GM18498 (cell line): ENCODE results near the gene CSNK2A3.

ENCODE experiments used
- ATAC-seq: cut with Tn5 transposase; IDR thresholded peaks from one replicate; pipeline ENCODE4 v1.9.1; 2021; ENCODE audit warnings: mild to moderate bottlenecking, moderate library complexity; ENCODE audit not compliant: unreplicated experiment

CSNK2A3 gene

DNA sequence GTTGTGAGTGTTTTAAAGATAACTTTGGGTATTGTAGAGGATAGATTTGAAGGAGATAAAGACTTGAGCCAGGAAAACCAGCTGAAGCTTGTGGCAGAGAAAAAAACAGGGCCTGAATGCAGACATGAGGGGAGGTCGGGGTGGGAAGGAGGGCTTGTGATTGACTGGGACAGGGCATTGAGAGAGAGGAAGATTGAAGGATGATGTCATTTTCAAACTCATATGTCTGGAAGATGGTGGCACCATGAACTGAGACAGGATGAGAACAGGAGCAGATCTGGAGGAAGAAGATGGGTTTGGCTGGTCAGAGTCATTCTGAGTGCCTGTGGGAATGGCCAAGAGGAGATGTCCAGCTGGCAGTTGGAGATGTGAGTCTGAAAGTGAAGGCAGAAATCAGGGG is 14.7 kb downstream of the CSNK2A3 start:
- no peak for ATAC-seq

- ATAC-seq, result no peak
These were observed 16.4 kb downstream of the CSNK2A3 start for GRCh38 chr11:11336664-11337063.

DNA sequence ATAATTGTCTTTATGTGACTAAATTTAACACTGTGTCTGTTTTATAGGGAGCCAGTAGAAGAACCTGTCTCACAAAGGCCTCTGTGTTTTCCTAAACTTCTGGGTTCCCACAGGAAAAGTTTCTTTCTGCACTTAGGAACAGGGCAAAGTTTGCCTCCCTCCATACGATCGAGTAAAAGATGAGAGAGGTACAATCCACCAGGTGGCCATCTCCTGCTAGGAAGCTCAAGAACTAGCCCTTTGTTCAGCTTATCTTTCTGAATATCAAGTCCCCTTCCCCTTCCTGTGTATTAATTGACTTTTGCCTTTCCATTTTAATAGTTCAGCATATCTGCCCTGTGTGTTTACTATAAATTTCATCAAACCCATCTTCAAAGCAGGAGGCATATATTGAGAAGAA is 18.0 kb downstream of the CSNK2A3 start:
- no peak for ATAC-seq

DNA sequence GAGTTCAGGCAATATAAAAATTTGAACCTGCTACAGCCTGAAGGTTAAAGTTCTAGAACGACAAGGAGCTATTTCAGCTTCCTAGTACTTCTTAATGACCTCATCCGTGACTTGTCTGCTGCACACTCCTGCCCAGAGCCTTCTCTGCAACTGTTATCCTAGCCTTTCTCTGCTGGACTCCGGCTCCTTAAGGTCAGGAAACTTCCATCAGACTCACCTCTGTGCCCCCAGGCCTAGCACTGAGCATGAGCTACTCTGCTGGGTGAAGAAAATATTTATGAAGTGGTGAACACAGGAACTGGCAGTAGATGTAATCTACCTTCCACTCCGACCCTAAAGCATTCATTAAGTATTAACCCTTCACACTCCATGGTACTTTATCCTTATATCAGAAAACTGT is 18.4 kb downstream of the CSNK2A3 start:
- no peak for ATAC-seq

- no peak for ATAC-seq
These were observed 20.8 kb downstream of the CSNK2A3 start for GRCh38 chr11:11332141-11332710.

DNA sequence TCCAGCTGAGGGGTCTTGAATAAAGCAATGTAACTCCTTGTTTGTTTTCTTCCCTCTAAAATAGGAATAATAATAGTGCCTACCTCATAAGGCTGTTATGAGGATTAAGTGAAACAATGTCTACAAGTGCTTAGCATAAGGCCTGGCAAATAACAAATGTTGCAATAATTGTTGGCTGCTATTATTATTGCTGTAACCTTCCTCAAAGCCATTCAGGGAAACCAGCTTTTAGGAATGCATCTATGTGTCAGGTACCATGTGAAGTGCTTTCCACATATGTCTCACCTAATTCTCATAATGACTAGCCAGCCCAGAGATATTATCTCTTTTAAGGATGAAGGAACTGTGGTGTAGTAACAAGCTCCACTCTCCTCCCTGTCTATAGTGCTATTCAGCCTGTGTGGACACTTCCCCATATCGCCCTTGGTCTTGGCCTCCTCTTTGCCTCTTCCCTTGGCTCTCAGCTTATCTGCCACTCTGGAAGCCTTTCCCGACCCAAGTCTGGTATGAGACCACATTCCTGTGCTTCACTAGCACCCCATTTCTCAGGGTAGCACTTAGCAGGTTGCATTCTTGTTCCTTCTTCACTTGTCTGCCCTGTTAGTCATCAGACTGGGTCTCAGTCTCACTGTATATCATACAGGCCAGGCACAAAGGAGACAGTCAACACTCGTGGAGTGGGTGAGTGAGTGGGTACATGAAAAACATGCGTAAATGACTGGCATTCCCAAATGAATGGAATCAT is 23.8 kb downstream of the CSNK2A3 start:
- ATAC-seq, result no peak

DNA sequence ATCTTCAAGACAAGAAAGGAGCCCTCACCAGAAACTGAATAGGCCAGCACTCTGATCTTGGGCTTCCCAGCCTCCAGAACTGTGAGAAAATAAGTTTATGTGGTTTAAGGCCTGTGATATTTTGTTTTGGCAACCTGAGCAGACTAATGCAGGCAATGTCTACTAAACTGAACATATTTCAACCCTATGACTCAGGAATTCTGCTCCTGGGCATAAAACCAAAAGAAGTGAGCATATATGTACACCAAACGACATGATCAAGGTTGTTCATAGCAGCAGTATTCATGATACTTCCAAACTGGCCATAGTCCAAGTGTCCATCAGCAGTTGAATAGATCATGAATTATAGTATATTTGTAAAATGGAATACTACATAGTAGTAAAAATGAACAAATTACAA is 29.0 kb downstream of the CSNK2A3 start:
- ATAC-seq, result no peak

- ATAC-seq, result no peak
These were observed 30.9 kb downstream of the CSNK2A3 start for GRCh38 chr11:11322101-11322500.

- ATAC-seq, result no peak
These were observed 32.2 kb downstream of the CSNK2A3 start for GRCh38 chr11:11320825-11321224.

DNA sequence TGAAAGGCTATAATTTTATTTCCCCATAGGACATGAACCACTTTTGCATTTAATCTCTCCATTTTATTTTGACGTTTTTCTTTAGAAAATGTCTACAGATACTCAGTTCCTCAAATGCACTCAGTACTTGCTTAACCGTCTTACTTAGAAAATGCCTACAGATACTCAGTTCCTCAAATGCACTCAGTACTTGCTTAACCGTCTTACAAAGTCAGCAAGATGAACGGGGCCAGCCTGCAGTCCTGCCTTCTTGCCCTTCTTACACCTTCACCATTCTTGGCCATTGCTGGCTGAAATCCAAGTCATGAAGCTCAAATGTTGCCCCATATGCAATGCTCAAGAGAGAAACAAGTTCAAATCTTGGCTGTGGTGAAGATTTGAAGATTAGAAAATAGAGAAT is 34.1 kb downstream of the CSNK2A3 start:
- ATAC-seq, result no peak

DNA sequence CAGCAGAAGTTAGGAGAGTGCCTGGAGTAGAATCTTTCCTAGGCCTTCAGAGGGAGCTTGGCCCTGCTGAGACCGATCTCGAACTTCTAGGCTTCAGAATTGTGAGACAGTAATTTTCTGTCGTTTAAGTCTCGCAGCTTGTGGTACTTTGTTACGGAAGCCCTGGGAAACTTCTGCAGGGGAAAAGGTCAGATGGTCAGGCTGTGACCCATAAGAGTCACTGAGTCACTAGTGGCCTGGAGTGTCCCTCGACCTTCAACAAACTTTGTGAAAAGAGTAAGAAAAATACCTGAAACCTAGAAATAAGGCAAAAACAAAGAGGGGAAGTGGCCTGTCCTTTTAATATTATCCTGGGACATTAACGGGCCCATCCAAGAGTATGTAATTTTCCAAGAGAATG is 34.6 kb downstream of the CSNK2A3 start:
- ATAC-seq, result no peak

DNA sequence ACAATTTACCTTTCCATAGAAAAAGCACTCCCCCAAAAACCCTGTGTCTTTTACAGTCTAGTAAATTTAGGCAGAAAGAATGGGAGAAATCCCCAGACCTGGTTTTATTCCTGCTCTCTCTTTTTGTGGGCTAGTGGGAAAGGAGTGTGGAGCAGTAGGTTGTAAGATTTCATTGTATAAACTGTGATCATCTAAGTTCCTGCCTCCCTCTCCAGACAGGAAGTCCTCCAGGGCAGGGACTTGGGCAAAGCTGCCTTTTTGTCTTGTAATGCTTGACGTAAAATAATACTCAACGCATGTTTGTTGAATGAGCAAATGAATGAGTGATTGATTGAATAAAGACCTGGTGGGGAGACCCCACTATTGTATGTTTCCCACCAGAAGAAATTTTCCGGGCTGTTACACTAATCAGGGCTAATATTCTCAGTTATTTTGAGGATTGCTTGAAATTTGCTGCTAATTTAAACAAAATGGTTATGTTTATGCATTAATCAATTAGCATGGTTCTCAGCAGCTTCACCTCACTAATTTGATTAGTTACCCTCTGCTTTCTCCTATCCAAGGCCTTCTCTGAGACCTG is 36.3 kb downstream of the CSNK2A3 start:
- ATAC-seq, result no peak

DNA sequence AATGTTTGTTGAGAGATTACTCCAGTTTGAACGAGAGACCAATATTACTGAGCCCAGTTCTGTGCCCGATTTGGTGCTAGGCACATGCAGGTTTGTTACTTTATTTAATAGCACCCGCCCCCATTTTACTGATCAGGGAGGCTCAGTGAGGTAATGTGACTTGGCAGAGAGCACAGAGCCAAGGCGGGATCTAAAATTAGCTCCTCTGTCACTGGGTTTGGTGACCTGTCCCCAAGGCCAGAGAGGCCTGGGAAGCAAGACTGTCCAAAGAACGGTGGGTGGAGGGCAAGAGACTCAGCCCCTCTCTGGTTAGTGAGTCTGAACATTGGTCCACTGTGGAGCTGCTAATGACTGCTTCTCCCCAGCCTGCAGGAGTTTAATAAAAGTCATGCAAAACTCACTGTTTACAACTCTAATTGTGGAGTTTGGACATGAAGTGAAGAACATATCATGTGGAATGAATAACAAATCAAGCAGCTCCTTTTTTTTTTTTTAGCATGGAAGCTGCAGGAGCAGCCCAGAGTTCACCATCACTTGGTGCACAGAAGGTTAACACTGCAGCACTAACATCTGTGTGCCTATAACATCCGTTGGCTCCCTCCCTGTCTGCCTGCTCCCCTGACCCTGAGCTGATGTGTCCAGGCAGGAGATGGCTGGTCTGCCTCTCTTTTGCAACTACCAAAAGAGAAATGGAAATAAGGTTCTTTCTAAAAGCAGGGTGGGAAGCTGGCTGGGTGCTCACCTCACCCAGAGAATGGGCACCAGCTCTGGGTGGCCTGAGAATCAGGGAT is 39.0 kb downstream of the CSNK2A3 start:
- ATAC-seq, result no peak

DNA sequence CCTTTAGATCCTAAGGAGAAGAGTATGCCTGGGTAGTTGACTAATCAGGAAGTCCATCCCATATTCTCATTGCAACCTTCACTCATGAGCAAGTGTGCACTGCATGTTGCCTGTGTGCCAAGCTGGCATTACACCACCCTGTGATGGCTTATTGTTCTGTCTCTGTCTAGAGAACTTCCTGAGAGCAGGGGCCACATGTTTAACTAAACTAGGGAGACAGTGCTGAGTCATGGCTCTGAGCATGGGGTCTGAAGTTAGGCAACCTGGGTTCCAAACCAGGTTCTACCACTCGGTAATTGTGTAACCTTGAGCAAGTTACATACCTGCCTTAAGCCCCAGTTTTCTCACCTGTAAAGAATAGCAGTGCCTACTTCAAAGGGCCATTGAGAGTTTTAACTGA is 39.6 kb downstream of the CSNK2A3 start:
- no peak for ATAC-seq

DNA sequence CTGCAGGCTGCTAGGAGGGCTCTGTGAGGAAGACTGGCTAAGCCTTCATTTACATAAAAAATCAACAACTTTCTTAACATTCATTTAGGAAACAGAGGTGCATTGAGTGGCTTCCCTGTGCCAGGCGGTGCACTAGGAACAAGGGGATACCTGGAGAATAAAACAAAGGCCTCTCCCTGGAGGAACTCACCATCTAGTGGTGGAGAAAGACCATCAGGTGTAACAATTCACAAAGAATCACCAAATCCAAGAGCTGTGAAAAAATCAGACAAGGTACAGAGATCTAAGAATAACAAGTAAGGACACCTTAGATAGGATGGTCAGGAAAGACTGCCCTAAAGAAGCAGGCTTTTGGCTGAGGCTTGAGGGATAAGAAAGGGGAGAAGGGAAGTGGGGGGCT is 40.3 kb downstream of the CSNK2A3 start:
- no peak for ATAC-seq

GRCh38 chr11:11311169-11311568 is 41.9 kb downstream of the CSNK2A3 start:
- ATAC-seq, result no peak

GRCh38 chr11:11309906-11310305 is 43.1 kb downstream of the CSNK2A3 start:
- ATAC-seq, result no peak

GRCh38 chr11:11308249-11308648 is 44.8 kb downstream of the CSNK2A3 start:
- no peak for ATAC-seq

DNA sequence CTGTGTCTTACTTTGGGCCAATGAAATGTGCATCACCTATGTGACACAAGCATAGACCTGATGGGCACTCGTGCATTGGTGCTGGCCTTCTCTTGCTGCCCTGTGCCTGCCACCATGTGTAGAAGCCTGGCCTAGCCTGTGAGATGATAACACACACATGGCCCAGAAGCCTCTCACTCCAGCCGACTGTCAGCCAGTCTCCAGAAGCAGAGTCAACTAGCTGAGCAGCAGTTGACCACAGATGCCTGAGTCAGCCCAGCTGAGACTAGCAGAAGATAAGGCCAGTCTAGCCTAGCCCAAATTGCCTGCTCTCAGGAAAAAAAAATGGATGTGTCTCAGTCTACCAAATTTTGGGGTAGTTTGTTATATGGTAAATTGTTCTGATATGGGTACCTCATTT is 46.2 kb downstream of the CSNK2A3 start:
- no peak for ATAC-seq

DNA sequence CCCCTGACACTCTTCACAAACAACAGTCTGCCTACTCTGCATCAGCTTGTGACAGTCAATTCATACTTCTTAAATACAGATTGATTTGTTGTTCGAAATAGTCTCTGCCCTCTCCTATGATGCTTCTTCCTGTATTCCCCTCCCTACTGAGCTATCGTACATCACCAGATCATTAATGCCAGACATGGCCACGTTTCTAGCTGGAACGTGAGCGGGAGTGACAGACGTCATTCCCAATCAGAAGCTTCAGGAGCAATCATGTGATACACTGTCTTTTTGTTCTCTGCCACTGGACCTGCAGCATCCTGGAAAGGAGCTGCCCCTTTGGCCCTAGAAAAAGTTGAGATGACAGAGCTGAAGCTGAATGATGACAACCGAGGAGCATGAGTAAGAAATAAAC is 48.5 kb downstream of the CSNK2A3 start:
- no peak for ATAC-seq

DNA sequence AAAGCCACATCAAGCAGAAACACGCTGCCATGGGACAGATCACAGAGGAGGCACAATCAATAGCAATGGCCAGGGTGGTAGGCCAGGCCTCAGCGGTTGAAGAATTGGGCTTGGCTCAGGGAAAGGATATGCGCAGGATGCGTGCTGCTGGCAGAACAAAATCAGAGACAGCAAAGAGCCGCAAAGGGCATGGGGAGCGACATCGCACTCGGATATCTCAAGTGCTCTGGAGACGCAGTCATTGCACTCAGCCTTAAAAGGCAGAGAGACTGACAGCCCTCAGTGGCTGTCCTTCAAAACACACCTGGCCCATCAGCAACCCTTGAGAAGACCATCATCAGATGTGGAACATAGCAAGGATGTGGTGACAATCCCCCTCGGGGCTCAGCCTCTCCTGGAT is 50.5 kb downstream of the CSNK2A3 start:
- ATAC-seq, result no peak
